ENCODE measurements around the gene FRK.
"Not testable (repeated sequence)": the region's sequence is repeated elsewhere in the genome, so short reads cannot be mapped to it uniquely, and the experiment has no call there.

FRK gene

GRCh38 chr6:115945812-115946211 is 114.9 kb downstream of the FRK start:
- no peak for DNase-seq (ENCODE audit: low read depth, low spot score)

DNA sequence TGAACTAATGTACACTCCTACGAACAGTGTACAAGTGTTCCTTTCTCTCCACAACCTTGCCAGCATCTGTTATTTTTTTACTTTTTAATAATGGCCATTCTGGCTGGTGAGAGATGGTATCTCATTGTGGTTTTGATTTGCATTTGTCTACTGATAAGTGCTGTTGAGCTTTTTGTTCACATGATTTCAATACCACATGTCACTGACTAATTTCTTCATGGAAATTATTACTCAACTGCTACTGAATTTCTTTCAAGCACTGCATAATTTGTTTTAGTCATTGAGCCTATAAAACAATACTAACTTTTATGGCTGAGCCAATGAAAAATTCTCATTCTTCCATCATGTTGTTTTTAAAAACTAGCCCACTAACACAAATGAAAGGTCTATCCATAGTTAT is 115.4 kb downstream of the FRK start:
- no peak for DNase-seq (ENCODE audit: low read depth, low spot score)

GRCh38 chr6:115944829-115945228 is 115.9 kb downstream of the FRK start:
- not testable (repeated sequence) for DNase-seq (ENCODE audit: low read depth, low spot score)

DNA sequence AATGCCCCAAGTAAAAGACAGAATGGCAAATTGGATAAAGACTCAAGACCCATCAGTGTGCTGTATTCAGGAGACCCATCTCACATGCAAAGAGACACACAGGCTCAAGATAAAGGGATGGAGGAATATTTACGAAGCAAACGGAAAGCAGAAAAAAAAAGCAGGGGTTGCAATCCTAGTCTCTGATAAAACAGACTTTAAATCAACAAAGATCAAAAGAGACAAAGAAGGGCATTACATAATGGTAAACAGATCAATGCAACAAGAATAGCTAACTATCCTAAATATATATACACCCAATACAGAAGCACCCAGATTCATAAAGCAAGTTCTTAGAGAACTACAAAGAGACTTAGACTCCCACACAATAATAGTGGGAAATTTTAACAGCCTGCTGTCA is 123.2 kb downstream of the FRK start:
- not testable (repeated sequence) for DNase-seq (ENCODE audit: low read depth, low spot score)

- DNase-seq (ENCODE audit: low read depth, low spot score): no peak
Observed at GRCh38 chr6:115935361-115935760, 125.3 kb downstream of the FRK start.

DNA sequence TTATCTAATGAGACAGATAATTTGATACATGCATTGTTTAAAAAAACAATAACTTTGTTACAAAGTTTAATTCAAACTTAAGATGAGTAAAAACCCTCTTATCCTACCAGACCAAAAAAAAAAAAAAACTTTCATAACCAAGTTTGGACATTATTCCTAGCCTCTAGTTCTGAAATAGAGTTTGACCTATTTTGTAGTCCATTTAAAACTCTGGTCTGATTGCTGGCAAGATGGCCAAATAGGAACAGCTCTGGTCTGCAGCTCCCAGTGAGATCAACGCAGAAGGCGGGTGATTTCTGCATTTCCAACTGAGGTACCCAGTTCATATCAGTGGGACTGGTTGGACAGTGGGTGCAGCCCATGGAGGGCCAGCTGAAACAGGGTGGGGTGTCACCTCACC is 125.9 kb downstream of the FRK start:
- no peak for DNase-seq (ENCODE audit: low read depth, low spot score)

GRCh38 chr6:115934145-115934544 is 126.5 kb downstream of the FRK start:
- DNase-seq (ENCODE audit: low read depth, low spot score): no peak

- DNase-seq (ENCODE audit: low read depth, low spot score): no peak
Observed at GRCh38 chr6:115932481-115932880, 128.2 kb downstream of the FRK start.

GRCh38 chr6:115928000-115928399 is 132.7 kb downstream of the FRK start:
- DNase-seq (ENCODE audit: low read depth, low spot score): not testable (repeated sequence)

DNA sequence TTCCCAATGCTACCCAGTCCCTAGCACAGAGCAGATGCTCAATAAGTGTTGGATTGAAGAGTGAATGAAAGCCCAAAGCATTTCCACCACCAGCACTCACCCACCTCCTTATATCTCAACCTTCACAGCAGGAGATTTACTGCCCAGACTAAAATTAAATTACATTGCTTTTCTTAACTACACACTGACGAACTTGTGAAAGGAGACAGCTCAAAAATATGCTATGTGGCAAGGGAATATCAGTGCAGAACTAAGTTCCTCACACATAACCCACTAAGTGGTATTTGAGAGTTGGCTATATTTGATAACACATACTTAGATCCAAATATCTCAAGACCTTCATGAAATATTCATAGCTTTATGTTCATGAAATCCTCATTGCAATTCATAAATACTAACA is 137.7 kb downstream of the FRK start:
- DNase-seq (ENCODE audit: low read depth, low spot score): no peak

DNA sequence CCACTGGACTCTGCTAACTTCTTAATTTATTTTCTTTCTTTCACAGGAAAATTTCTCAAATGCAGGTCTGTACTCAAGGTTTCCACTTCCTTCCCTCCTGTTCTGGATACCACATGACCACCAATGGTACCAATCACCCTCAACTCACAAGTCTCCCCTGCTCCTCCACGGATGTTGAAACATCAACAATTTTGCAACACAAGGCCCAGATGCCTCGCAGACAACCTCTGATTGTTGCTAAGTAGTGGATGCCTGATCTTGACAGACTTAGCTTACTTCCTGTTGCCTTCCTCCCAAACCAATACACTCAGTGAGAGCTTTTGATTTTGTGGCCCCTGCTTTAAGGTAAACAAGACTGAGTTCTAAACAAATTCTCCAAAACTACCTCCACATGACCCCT is 146.6 kb downstream of the FRK start:
- no peak for DNase-seq (ENCODE audit: low read depth, low spot score)

- no peak for DNase-seq (ENCODE audit: low read depth, low spot score)
Observed at GRCh38 chr6:115909923-115910546, 150.7 kb downstream of the FRK start.

GRCh38 chr6:115908906-115909559 is 151.7 kb downstream of the FRK start:
- DNase-seq (ENCODE audit: low read depth, low spot score): no peak

DNA sequence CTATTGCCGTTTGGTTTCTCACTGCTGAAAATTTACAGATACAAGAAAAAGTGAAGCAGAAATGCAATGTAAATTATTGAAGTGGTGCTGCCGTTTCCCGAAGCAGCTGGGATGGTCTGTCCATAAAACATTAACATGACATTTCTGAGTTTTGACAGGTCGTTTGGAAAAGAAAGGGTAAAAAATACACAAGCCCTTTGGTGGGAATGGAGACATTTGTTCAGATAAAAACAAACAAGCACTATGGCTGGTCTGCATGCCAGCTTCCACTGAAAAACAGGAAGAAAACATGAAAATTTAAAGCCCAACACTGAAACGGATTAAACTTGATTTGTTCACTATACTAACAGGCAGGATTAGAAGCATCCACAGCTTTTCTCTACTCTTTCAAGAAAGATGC is 155.2 kb downstream of the FRK start:
- no peak for DNase-seq (ENCODE audit: low read depth, low spot score)

GRCh38 chr6:115902436-115902835 is 158.3 kb downstream of the FRK start:
- DNase-seq (ENCODE audit: low read depth, low spot score): no peak

GRCh38 chr6:115901896-115902295 is 158.8 kb downstream of the FRK start:
- DNase-seq (ENCODE audit: low read depth, low spot score): no peak

GRCh38 chr6:115899730-115900282 is 160.9 kb downstream of the FRK start:
- DNase-seq (ENCODE audit: low read depth, low spot score): no peak

DNA sequence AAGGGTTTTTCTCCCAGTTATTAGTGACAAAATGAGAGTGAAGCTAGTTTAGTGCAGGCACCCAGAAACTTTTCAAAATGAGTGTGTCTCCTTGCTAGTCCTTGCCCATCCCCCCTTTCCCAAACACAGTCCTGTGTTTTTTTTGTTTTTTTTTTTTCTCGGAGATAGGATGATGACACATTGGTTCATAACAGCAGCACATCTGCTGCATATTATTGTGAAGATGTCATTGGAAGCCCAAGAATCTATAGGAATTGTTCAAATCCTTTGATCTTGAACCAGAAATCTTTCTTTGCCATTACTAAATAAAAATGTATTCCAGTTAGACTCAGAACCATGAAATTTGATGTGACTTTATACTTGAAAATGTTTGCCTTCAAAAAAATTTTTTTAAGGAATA is 162.4 kb downstream of the FRK start:
- no peak for DNase-seq (ENCODE audit: low read depth, low spot score)

DNA sequence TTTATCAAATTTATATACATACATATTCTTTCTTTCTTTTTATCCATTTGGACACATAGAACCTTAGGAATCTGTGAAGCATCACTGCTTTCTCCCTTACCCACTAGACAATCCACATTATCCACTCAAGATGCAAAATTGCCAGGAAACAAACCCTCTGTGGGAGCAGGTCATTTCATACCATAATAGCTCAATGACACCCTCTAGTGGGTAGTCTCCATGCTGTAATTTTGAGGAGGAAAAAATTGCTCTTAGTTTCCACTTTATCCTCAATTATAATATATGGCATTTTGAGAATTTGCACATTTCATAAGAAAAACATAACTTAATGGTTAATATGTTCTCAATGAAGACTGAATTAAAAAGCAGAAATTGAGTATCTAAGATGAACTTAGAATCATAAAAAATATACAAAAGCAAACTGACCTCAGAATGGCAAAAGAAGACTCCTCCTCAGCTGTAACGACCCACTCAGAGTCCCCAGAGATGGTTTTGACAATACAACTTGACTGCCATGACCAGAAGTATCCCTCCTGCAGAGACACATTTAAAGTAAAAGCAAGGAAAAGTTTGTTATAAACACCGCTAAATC is 164.1 kb downstream of the FRK start:
- DNase-seq (ENCODE audit: low read depth, low spot score): no peak

DNA sequence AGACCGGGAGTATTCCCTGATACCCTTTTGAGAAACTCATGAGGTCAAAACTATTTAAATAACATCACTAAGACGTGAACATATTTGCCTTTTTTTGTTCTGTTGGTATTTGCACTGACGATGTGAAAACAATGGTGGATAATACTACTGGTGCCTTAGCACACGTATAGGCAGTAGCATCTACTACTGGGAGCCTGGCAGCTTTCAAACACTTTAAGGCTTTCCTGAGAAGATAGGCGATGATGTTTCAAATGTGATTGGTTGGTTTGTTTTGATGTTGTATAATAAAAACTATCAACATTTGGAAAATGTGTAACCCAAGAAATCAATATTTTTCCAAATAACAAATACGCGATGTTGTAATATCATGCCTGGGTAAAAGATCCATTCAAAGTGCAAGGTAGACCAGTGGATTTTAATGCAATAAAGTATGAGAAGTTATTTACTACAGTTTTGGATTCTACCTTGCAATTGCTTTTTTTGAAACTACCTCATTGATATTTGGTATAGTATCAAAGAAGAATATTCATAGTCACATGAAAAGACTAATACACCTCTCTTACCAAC is 166.2 kb downstream of the FRK start:
- no peak for DNase-seq (ENCODE audit: low read depth, low spot score)

- DNase-seq (ENCODE audit: low read depth, low spot score): no peak
Observed at GRCh38 chr6:115891750-115892149, 168.9 kb downstream of the FRK start.

DNA sequence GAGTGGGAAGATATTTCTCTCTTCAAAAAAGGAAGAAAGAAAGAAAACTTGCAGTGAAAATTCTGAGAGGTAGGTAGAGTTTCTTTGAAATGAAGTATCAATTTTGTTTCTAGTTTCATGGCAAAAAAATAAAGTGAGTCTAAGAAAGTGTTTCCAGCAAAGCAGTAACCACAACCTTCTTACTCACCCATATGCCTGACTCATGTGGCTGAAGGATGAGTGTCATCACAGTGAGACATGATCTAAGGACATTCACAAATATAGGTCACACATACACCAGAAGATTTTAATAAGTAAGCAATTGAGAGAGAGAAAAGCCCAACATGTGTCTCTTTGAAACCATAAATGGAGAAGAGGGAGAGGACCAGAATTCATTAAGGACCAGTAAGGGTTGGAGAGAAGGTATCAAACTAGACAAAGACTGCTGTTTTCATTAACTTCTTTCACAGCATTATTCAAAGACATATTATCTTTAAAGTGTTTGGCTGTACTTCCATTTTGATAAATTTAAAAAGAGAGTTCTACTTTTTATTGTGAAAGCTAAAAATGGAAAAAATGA is 169.5 kb downstream of the FRK start:
- no peak for DNase-seq (ENCODE audit: low read depth, low spot score)
